ENCODE measurements around the gene HTT.

Gene HTT

DNA sequence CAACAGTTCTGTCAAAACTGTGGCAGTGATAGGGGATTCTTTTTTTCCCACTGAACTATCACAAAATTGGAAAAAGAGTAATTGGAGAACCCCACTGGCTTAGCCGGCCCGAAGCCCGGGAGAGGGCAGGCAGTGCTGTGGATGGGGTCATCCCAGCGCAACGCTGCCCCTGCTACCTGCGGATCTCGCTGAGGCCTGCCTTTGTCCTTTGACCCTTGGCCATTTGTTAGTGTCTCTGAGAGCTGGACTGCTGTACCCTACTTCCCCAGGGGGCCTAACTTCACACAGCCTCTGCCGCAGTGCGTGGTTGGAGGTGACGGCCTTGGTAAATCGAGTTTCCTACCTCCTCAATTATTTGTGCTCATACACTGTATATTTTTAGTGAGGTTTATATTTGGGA is 131.5 kb downstream of the HTT start:
- DNase-seq, result no peak

- no peak for DNase-seq
These were observed 132.1 kb downstream of the HTT start for GRCh38 chr4:3206439-3207100.

GRCh38 chr4:3207531-3208037 is 133.1 kb downstream of the HTT start:
- no peak for DNase-seq

GRCh38 chr4:3208826-3209225 is 134.3 kb downstream of the HTT start:
- no peak for DNase-seq

- DNase-seq, result no peak
These were observed 135.3 kb downstream of the HTT start for GRCh38 chr4:3209551-3210325.

- no peak for DNase-seq
These were observed 136.0 kb downstream of the HTT start for GRCh38 chr4:3210467-3210866.

- no peak for DNase-seq
These were observed 137.4 kb downstream of the HTT start for GRCh38 chr4:3211866-3212265.

DNA sequence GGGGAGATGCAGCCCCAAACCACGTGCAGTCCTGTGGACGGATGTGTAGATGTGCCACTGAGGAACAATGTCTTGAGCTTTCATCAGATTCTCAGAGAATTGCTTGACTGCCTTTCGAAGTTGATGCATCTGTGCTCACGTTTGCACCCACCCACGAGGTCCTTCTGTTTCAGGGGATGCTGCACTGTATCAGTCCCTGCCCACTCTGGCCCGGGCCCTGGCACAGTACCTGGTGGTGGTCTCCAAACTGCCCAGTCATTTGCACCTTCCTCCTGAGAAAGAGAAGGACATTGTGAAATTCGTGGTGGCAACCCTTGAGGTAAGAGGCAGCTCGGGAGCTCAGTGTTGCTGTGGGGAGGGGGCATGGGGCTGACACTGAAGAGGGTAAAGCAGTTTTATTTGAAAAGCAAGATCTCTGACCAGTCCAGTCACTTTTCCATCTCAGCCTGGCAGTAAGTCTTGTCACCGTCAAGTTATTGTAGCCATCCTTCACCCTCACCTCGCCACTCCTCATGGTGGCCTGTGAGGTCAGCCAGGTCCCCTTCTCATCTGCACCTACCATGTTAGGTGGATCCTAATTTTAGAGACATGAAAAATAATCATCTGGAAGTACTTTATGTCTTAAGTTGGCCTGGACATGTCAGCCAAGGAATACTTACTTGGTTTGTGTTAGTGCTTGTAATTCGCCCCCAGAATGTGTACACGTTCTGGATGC is 138.1 kb downstream of the HTT start:
- DNase-seq, result no peak

DNA sequence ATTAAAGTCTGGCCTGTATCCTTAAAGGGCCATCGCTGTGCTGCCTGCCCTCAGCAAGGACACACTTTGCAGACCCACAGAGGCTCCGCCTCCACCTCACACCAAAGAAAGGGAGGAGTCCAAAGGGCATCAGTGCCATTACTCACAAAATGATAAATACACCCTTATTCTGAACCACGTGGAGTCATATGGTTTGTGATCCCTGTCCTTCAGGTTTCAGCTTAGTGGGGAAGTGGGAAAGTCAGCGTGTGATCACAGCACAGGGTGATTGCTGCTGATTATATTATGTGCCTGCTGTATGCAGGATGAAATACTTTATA is 138.6 kb downstream of the HTT start:
- DNase-seq, result no peak

- no peak for DNase-seq
These were observed 139.3 kb downstream of the HTT start for GRCh38 chr4:3213661-3214250.

GRCh38 chr4:3215256-3215655 is 140.8 kb downstream of the HTT start:
- no peak for DNase-seq

DNA sequence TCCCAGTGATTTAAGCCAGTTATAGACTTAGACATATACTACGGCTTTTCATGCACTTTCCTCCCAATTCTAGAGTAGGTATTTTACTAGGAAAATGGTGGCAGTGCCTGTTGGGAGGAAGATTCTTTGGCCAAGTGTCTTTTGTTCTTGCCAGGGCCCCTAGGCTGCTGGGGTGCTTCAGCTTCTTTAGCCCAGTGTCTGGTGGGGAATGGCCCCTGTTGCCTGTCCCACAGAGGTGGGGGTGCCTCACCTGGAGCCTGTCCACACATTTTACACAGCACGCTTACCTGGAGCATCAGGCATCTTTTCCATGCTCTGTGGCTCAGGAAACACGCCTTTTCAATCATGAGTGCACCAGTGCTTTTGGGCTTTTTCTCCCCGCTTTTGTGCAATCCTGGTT is 141.3 kb downstream of the HTT start:
- DNase-seq, result no peak

DNA sequence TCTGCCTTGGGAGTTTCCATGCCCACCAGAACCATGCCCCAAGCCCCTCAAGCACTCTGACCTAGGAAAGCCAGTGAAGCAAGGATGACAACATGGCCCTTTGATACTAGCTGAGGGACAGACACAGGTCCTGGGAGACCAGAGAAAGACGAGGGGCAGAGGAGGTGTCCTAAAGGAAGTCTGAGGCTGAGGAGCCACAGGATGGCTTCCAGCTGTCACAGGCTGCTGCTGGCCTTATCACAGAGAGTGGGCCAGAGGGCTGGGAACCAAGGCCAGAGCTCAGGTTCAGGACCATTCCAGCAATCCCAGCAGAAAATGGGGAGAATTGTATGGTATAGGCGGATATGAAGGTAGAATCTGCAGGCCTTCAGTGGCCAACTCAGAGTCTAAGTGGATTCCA is 142.8 kb downstream of the HTT start:
- DNase-seq, result no peak

DNA sequence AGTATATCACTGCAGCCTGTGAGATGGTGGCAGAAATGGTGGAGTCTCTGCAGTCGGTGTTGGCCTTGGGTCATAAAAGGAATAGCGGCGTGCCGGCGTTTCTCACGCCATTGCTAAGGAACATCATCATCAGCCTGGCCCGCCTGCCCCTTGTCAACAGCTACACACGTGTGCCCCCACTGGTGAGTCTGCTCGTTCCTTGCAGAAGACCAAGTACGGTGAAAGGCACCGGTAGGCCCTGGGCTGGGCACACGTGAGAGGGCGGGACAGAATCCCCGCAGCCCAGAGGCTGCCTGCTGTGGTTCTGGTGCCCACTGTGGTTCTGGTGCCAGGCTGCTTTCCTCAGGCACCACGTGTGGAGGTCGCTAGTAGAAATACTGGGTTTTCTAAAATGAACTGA is 143.3 kb downstream of the HTT start:
- DNase-seq, result no peak

- no peak for DNase-seq
These were observed 144.6 kb downstream of the HTT start for GRCh38 chr4:3218824-3219760.

- DNase-seq, result no peak
These were observed 145.4 kb downstream of the HTT start for GRCh38 chr4:3219761-3220475.

DNA sequence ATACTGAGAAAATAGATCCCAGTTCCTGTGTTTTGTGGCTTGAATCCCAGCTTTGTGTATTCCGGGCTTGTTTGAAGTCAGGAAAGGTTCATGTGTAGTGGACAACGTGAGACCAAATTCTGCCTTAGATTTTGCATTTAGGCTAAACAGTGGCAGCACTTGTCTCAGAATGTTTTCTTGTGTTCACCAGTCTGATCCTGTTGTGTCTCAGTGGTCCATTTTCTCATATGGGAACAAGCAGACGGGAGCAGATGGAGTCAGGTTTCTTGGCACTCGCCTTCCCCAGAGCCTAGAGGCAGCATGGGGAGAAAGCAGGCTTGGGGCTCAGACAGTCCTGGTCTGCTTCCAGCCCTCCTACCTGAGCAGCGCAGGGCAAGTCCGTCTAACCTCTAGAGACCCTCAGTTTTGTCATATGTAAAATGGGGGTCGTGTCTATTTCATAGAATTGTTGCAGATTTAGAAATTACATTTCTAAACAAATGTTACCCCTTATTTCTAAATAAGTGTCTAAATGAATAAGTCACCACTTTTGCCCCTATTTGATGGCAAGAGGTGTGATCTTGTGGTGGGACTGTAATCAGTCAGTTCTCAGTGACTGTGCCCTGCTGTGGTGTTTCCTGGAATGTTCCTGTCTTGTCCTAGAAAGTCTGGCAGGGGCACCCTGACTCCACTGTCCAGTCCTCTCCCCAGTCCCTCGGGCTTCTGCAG is 146.1 kb downstream of the HTT start:
- no peak for DNase-seq

DNA sequence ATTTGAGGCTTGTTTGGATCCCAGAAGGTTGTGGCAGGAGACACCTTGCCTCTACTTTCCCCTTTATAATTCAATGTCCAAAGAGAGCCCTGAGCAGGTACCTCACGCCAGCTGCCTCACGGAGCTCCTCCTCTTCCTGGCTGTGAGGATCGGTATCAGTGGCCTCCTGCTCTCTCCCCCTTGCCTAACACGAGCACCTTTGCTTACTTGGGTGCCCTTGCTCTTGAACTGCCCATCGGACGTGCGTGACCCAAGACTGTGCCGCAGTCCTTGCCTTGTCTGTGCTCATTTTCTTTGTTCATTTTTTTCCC is 146.7 kb downstream of the HTT start:
- no peak for DNase-seq

DNA sequence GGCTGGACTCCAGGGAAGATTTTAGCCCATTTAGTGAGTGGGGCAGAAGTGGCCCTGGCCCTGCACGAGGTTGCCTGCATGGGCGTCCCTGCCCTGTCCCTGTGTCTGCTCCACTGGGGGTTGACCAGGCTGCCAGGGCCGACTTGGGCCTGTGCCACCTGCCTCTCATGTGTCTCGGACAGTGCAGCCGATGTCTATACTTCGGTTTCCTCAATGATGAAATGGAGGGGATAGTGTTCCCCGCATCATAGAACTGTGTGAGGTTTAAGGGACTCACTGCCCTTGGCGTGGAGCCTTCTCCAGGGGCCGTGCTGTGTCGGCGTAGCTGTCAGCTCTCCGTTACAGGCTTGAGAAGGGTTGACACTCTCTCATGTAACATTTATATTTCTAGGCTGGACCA is 147.5 kb downstream of the HTT start:
- DNase-seq, result no peak

DNA sequence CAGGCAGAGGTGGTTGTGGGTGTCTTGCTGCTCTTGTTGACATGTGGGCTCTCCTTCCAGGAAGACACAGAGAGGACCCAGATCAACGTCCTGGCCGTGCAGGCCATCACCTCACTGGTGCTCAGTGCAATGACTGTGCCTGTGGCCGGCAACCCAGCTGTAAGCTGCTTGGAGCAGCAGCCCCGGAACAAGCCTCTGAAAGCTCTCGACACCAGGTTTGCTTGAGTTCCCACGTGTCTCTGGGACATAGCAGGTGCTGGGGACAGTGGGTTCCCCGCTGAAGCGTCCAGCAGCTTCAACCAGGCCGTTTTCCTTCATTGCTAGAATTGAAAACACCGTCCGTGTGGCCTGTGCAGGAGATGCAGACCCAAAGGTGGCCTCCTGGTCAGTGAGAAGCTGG is 148.9 kb downstream of the HTT start:
- DNase-seq, result no peak

Data from SHP77 (cell line).